Activated B cell treated with CpG ODN at 0.5 μM for 24 hours (primary cell): ENCODE measurements around the gene PRF1. TPM values are rescaled to one million over a fixed set of nuclear protein-coding genes. Genes with fewer than 3 reads are reported as not detected.

ENCODE experiments used
- ATAC-seq: fragments of 200-7000 bp; cut with Tn5 transposase; one replicate; pipeline ENCODE4 v1.10.0; 2021; ENCODE audit warnings: low read depth, mild to moderate bottlenecking, moderate library complexity
- CTCF ChIA-PET: fragments of 350-600 bp; sonication (Branson Sonifier 250); formaldehyde crosslinking; loops from one replicate; lab custom pipeline; 2021; ENCODE audit warnings: antibody characterized with exemption; lab: Charles Lee
- POLR2A ChIA-PET: fragments of 350-600 bp; sonication (Branson Sonifier 250); formaldehyde crosslinking; loops from one replicate; lab custom pipeline; 2021; ENCODE audit warnings: antibody characterized with exemption; lab: Charles Lee
- DNase-seq: peaks from one replicate; pipeline ENCODE4 v3.0.0; 2022
- H3K27ac Mint-ChIP-seq: one replicate; pipeline ENCODE4 v1.8.0; 2020; ENCODE audit warnings: mixed read lengths
- H3K27me3 Mint-ChIP-seq: one replicate; pipeline ENCODE4 v1.8.0; 2021; ENCODE audit warnings: mixed read lengths
- H3K36me3 Mint-ChIP-seq: one replicate; pipeline ENCODE4 v1.8.0; 2021; ENCODE audit warnings: low read depth, mixed read lengths
- H3K4me1 Mint-ChIP-seq: one replicate; pipeline ENCODE4 v1.8.0; 2021; ENCODE audit warnings: mixed read lengths
- H3K4me3 Mint-ChIP-seq: one replicate; pipeline ENCODE4 v1.8.0; 2020; ENCODE audit warnings: mild to moderate bottlenecking, mixed read lengths
- H3K9me3 Mint-ChIP-seq: one replicate; pipeline ENCODE4 v1.8.0; 2020; ENCODE audit warnings: mixed read lengths
- CTCF ChIP-seq: fragments of 200-600 bp; IDR thresholded peaks from one replicate; pipeline ENCODE4 v1.8.0; 2022; ENCODE audit warnings: antibody characterized with exemption, mild to moderate bottlenecking
- intact Hi-C: fragments of 100-400 bp; cut with micrococcal nuclease; formaldehyde crosslinking; loops from one replicate; pipeline ENCODE4 v1.15.1; 2024
- total RNA-seq: library from RNA; stranded (reverse); gene quantifications from 2 replicates; pipeline ENCODE4 v1.2.3, GENCODE V29; 2022

The PRF1 gene
- total RNA-seq, 1 donor from 2014 or later, result 0.53 TPM

GRCh38 chr10:70620020-70620289, 17.4 kb upstream of the PRF1 start:
- ATAC-seq (no peak), DNase-seq (no peak)
- H3K36me3 Mint-ChIP-seq, result no peaks in the 10 kb centered on the region
- TF ChIP-seq CTCF, result no peak
- H3K4me1 Mint-ChIP-seq, result peaks cover 3% of the 10 kb centered on the region
- ChIA-PET POLR2A (no interaction called here), CTCF (no interaction called here)
- peaks cover 21% of the 10 kb centered on the region for H3K27me3 Mint-ChIP-seq
- intact Hi-C loops, result no loop called here
- H3K4me3 Mint-ChIP-seq, result no peak overlapping the region
- peaks cover 11% of the 10 kb centered on the region for H3K9me3 Mint-ChIP-seq
- no peak overlapping the region for H3K27ac Mint-ChIP-seq

DNA sequence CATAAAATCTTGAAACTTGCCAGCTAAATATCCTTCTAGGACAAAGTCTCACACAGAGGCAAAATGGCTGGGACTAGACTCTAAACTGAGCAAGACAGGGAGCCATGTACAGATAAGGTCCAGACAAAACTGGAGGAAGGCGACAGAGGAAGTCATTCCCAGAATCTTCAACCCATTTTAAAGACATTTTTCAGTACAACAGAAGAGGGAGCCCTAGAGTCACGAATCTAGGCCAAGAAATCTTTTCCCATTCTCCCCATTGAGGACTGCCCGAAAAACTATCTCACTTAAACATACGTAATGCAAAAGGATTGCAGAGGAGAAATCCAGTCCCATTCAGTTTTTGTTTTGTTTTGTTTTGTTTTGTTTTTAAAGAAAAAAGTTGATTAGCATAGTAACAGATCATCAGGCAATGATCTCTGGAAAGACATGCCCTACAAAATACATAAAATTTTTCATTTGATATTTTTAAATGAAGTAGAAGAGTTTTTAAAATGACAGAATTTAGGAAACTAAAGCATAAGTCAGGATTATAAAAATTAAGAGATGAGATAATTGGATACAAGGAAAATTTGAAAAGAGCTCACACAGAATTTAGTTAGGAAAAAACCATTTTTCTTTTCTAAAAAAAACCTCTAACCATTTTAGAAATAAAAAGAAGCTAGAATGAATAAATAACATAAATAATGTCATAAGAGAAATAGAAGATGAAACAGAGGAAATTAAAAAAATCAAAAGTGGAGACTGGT, 16.9 kb upstream of the PRF1 start:
- intact Hi-C loops, result no loop called here
- Mint-ChIP-seq H3K9me3 (peaks cover 11% of the 10 kb centered on the region), H3K27me3 (peaks cover 21% of the 10 kb centered on the region), H3K4me1 (peaks cover 3% of the 10 kb centered on the region), H3K36me3 (no peaks in the 10 kb centered on the region), H3K27ac (no peak overlapping the region), H3K4me3 (no peak overlapping the region)
- DNase-seq (no peak), ATAC-seq (no peak)
- no peak for TF ChIP-seq CTCF
- ChIA-PET POLR2A (no interaction called here), CTCF (no interaction called here)

GRCh38 chr10:70618663-70619062, 16.1 kb upstream of the PRF1 start:
- CTCF ChIA-PET, result no interaction called here
- no peak for TF ChIP-seq CTCF

GRCh38 chr10:70617798-70618568, 15.4 kb upstream of the PRF1 start:
- intact Hi-C loops, result no loop called here
- Mint-ChIP-seq H3K9me3 (peaks cover 11% of the 10 kb centered on the region), H3K27ac (no peak overlapping the region), H3K36me3 (no peaks in the 10 kb centered on the region), H3K27me3 (peaks cover 26% of the 10 kb centered on the region), H3K4me1 (peaks cover 3% of the 10 kb centered on the region), H3K4me3 (no peak overlapping the region)
- ChIA-PET CTCF (interaction anchor here (0.7 kb wide), 1 partner anchor 306 kb away, joined by 5 read pairs; no protein-coding TSS in a partner anchor), POLR2A (no interaction called here)
- ATAC-seq, result no peak
- no peak for DNase-seq
- TF ChIP-seq CTCF, result no peak

More at GRCh38 chr10:70618663-70619062, 16.1 kb upstream of the PRF1 start:
- Mint-ChIP-seq H3K27ac (no peak overlapping the region), H3K27me3 (peaks cover 21% of the 10 kb centered on the region), H3K4me1 (peaks cover 3% of the 10 kb centered on the region), H3K4me3 (no peak overlapping the region), H3K36me3 (no peaks in the 10 kb centered on the region), H3K9me3 (peaks cover 11% of the 10 kb centered on the region)
- ATAC-seq (no peak), DNase-seq (no peak)
- POLR2A ChIA-PET, result no interaction called here
- intact Hi-C loops, result no loop called here

DNA sequence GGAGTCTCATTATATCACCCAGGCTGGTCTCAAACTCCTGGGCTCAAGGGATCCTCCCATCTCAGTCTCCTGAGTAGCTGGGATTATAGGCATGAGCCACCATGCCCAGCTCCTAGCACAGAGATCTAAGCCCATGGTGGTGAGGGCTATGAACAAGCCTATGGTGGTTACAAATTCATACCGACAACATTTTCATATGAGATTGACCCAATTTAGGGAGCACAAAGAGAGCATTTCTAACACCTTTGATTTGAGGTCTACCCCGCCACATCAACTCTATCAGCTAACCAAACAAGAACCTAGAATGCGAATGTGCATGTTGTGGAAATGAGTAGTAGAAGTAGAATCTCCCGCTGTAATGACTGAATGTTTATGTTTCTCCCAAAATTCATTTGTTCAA, 14.2 kb upstream of the PRF1 start:
- POLR2A ChIA-PET, result no interaction called here
- no peak for TF ChIP-seq CTCF
- DNase-seq (no peak), ATAC-seq (no peak)
- Mint-ChIP-seq H3K4me1 (peaks cover 3% of the 10 kb centered on the region), H3K9me3 (peaks cover 11% of the 10 kb centered on the region), H3K27ac (no peak overlapping the region), H3K4me3 (no peak overlapping the region), H3K27me3 (peaks cover 27% of the 10 kb centered on the region), H3K36me3 (no peaks in the 10 kb centered on the region)
- intact Hi-C loops, result no loop called here
- CTCF ChIA-PET, result no interaction called here
